A549 (cell line): ENCODE results near the gene NTRK2.

Experiments used
- CEBPB ChIP-seq, 2 experiments: fragments of >200 bp in 1 of 2; sonication (Bioruptor Twin) in 1 of 2; formaldehyde crosslinking in 1 of 2; IDR thresholded peaks; 2 replicates each; pipeline ENCODE4 v1.6.1; 2012 to 2016
- CTCF ChIP-seq: fragments of >200 bp; sonication (Bioruptor Twin); formaldehyde crosslinking; IDR thresholded peaks from 3 replicates; pipeline ENCODE4 v1.5.1; 2016
- ELK1 ChIP-seq: fragments of 150-350 bp; IDR thresholded peaks from 2 replicates; pipeline ENCODE4 v1.6.1; 2014; ENCODE audit warnings: low read depth, mild to moderate bottlenecking, low read length
- EP300 ChIP-seq, 2 experiments: fragments of >200 bp; sonication (Bioruptor Twin); formaldehyde crosslinking; IDR thresholded peaks; 2 replicates in 1 of 2; 3 replicates in 1 of 2; pipeline ENCODE4 v1.6.1; 2016 to 2017
- JUN ChIP-seq, 2 experiments: fragments of >200 bp; sonication (Bioruptor Twin); formaldehyde crosslinking; IDR thresholded peaks; 2 replicates in 1 of 2; 3 replicates in 1 of 2; pipeline ENCODE4 v1.6.1; 2016 to 2017
- KDM5A ChIP-seq: fragments of 200-600 bp; sonication (generic); IDR thresholded peaks from 2 replicates; pipeline ENCODE4 v1.6.1; 2016; ENCODE audit warnings: antibody characterized with exemption, mild to moderate bottlenecking
- MAZ ChIP-seq: fragments of 150-350 bp; IDR thresholded peaks from 2 replicates; pipeline ENCODE4 v1.6.1; 2014; ENCODE audit warnings: antibody characterized with exemption, low read depth, low read length, borderline replicate concordance
- PBX3 ChIP-seq: IDR thresholded peaks from 2 replicates; pipeline ENCODE4 v1.6.1; 2012
- POLR2A ChIP-seq: IDR thresholded peaks from 2 replicates; pipeline ENCODE4 v1.6.1; 2012; ENCODE audit warnings: mild to moderate bottlenecking, low read length
- RAD21 ChIP-seq, 2 experiments: fragments of >200 bp in 1 of 2; sonication (Bioruptor Twin) in 1 of 2; formaldehyde crosslinking in 1 of 2; IDR thresholded peaks in 1 of 2; conservative IDR thresholded peaks in 1 of 2; 2 replicates in 1 of 2; 3 replicates in 1 of 2; pipeline ENCODE4 v1.6.1; 2012 to 2018; ENCODE audit warnings: inconsistent platforms in 1 of 2
- RCOR1 ChIP-seq: fragments of 150-350 bp; IDR thresholded peaks from 2 replicates; pipeline ENCODE4 v1.6.1; 2014; ENCODE audit warnings: antibody characterized with exemption, low read length, low read depth
- RFX5 ChIP-seq: fragments of 450-650 bp; IDR thresholded peaks from 2 replicates; pipeline ENCODE4 v1.7.1; 2014; ENCODE audit warnings: antibody characterized with exemption, mild to moderate bottlenecking, moderate library complexity

- TF ChIP-seq EP300 (IDR thresholded peaks at IDR 0.05) (no peak), POLR2A (no peak), RFX5 (no peak), RCOR1 (no peak), PBX3 (no peak), CTCF (no peak), MAZ (no peak), RAD21 (conservative IDR thresholded peaks at IDR 0.05 in 1 of 2, IDR thresholded peaks at IDR 0.05 in 1 of 2) (no peak), CEBPB (IDR thresholded peaks at IDR 0.05) (no peak), KDM5A (no peak), ELK1 (no peak), JUN (IDR thresholded peaks at IDR 0.05) (no peak)
Observed at GRCh38 chr9:84716217-84716616, 46.7 kb downstream of the NTRK2 start.
